ENCODE data around the gene HDC.

HDC gene

DNA sequence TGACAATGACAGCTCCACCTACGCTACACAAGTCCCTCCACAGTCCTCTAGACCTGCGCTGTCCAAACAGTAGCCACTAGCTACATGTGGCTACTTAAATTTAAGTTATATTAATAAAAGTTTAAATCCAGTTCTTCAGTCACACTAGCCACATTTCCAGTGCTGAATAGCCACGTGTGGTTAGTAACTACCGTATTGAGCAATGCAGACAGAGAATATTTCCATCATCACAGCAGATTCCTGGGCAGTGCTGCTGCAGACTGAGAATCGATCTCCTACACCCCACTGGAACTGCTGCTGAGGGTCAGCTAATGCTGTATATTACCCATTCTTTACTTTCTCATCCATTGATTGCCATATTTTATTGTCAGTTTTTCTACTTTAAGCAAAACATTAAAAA, 40.9 kb downstream of the HDC start:
- DNase-seq (ENCODE audit: low spot score), result no peak

DNA sequence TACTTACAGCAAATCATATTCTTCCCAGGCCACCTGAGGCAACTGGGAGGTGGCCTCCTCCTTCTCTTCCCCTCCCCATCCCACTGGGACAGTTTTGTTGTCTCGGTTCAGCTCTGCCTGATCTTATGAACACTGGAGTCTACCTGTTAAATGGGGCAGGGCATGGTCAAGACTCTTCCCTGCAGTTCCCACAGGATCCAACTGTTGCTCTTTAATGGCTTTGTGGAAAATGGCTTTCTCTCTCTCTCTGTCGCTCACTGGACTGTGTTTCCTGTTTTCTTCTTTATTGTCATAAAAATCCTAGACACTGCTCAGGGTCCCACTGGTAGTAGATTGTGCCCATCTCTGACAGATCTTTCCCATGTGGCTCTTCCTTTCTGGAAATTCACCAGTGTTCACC, 43.3 kb downstream of the HDC start:
- DNase-seq (ENCODE audit: low spot score), result no peak

DNA sequence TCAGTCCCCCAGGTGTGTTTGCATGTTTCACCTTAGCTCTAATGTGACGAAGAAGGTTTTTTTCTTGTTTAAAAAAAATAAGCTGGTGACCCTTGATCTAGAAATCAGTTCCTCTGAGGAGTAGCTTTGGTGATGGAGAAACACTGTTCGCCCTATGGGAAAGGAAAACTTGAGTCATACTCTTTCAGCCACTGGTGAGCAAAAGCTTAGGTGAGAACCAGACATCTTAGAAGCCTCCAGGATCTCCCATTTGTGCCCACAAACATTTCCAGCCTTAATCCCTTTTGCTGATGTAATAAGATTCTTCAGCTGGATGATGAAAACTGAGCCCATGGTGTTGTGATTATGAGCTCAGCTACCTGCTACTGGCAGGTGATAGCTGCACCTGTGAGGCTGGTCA, 45.7 kb downstream of the HDC start:
- DNase-seq (ENCODE audit: low spot score), result no peak

DNA sequence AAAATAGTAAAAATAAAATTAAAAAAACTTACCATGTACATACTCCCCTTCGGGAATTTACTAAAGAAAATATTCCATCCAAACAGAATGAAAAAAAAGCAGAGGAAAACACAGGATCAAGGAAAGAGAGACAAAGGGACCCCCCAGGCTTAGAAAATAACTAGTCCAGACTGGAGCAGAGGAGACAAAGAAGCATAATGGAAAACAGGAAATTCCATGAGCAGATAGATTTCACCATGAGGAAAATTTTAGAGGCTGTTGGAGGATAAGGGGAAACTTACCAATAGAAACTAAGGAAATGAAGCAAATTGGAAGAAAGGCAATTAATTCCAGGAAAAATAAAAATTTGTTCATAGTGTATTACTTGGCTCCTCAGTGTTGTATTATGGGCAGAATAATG, 46.8 kb downstream of the HDC start:
- no peak for DNase-seq (ENCODE audit: low spot score)

DNA sequence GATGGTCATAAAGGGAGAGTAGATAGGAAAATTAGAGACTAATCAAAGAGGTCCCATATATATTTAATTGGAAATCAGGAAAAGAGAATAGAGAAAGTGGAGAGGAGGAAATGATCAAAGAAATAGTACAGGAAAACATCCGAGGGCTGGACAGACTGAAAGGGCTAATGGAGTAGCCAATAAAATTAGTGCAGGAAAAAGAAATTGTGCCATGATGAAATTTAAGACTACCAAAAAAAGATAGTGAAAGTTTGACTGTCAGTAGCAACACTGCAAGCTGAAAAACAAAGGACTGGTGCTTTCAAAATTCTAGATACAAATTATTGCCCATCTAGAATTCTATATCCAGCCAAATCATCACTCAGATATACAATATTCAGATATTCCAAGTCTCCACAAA, 47.2 kb downstream of the HDC start:
- DNase-seq (ENCODE audit: low spot score), result no peak

DNA sequence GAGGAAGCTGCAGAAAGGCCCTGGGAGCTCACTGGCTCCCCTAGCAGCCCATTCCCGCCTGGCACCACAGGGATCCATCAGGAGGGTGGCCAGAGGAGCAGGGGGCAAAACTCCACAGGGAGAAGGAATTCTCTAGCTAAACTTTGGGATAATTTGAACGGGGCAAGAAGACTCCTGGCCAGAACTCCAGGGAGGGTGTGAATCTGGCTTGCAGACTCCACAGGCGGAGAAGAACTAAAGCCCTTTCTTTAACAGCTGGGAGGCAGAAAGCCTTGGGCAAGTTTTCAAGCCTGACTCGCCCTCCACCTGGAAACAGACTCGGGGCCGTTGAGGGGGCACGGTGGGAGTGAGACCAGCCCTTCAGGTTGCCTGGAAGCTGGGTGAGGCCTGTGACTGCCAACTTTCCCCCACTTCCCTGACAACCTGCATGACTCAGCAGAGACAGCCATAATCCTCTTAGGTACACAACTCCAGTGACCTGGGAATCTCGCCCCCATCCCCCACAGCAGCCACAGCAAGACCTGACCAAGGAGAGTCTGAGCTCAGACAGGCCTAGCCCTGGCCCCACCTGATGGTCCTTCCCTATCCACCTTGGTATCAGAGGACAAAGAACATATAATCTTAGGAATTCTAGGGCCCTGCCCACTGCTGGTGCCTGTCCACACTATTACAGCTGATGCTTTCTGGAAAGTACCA, 54.9 kb downstream of the HDC start:
- DNase-seq (ENCODE audit: low spot score), result no peak

DNA sequence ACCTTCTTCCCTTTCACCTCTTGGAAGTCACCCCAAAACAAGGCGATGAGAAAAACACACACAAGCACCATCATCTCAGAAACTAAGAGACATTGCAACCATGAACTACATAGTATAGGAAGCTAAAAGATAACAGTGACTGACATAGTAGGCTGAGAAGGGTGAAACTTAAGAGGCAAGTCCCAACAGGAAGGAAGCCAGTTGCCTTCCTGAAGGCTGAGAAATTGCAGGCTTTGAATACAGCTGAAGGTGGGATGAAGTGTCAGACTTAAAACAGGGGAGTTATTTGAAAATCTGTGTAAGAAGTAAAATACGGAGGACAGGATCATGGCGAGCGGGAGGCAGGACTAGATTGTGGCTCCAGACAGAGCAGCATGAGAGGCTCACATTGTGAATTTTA, 55.7 kb downstream of the HDC start:
- no peak for DNase-seq (ENCODE audit: low spot score)

GRCh38 chr15:50206020-50206419, 59.5 kb downstream of the HDC start:
- DNase-seq (ENCODE audit: low spot score), result no peak

- DNase-seq (ENCODE audit: low spot score), result no peak
Measured at GRCh38 chr15:50202003-50202402, 63.5 kb downstream of the HDC start.

GRCh38 chr15:50192926-50193620, 72.5 kb downstream of the HDC start:
- DNase-seq (ENCODE audit: low spot score), result no peak

- no peak for DNase-seq (ENCODE audit: low spot score)
Measured at GRCh38 chr15:50192164-50192563, 73.4 kb downstream of the HDC start.
